ENCODE data around the gene RPS6KL1.

GRCh38 chr14:74941676-74942097, 18.6 kb upstream of the RPS6KL1 start:
- TF ChIP-seq REST (IDR thresholded peaks at IDR 0.05; ENCODE audit: unreplicated experiment) (no peak), CREB1 (CRISPR knock-in tag; IDR thresholded peaks at IDR 0.05; ENCODE audit: low read depth) (no peak)
- TF ChIP-seq, protein P1, sequence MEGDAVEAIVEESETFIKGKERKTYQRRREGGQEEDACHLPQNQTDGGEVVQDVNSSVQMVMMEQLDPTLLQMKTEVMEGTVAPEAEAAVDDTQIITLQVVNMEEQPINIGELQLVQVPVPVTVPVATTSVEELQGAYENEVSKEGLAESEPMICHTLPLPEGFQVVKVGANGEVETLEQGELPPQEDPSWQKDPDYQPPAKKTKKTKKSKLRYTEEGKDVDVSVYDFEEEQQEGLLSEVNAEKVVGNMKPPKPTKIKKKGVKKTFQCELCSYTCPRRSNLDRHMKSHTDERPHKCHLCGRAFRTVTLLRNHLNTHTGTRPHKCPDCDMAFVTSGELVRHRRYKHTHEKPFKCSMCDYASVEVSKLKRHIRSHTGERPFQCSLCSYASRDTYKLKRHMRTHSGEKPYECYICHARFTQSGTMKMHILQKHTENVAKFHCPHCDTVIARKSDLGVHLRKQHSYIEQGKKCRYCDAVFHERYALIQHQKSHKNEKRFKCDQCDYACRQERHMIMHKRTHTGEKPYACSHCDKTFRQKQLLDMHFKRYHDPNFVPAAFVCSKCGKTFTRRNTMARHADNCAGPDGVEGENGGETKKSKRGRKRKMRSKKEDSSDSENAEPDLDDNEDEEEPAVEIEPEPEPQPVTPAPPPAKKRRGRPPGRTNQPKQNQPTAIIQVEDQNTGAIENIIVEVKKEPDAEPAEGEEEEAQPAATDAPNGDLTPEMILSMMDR (conservative IDR thresholded peaks at IDR 0.05; ENCODE audit: low read depth in 2 of 2) = no peak
